Measurements from ENCODE around the gene MROH7.

Gene MROH7

DNA sequence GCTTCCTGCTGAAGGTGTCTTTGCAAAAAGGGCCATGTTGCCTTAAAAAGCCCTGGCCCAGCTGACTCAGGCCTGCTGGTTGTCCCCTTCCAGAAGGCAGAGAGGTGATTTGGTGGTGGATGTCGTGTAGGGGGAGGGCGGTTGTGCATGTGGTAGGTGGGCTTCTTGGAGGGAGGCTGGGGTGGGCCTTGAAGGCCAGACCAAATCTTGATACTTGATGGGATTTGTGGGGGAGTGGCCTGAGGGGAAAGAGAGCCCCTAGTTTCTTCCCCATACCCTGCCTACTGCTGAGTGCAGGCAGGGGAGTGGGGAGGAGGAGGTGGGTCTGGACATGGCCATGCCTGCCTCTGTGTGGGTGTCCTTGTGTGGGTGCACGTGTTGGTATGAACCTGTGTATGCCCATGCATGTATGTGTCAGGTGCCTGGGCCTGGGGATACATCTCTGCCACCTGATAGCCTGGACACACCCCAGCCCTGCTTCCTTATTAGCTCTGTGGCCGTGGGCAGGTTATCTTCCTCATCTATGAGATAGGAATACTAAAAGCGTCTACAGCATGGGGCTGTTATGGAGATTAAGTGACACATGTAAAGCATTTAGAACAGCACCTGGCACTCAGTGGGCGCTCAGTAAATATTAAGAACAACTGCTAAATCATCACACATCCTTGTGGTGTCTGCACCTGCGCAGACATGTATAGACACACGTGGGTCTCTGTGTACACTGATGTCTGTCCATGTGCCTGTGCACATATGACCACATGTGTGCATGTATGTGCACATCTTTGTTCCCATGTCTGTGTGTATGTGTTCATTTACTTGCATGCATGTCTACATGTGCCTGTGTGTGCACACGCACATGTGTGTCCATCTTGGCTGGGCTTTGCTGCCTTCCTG is 35.2 kb upstream of the MROH7 start:
- H3K27ac ChIP-seq: no peak overlapping the region
- TF ChIP-seq, protein P1, sequence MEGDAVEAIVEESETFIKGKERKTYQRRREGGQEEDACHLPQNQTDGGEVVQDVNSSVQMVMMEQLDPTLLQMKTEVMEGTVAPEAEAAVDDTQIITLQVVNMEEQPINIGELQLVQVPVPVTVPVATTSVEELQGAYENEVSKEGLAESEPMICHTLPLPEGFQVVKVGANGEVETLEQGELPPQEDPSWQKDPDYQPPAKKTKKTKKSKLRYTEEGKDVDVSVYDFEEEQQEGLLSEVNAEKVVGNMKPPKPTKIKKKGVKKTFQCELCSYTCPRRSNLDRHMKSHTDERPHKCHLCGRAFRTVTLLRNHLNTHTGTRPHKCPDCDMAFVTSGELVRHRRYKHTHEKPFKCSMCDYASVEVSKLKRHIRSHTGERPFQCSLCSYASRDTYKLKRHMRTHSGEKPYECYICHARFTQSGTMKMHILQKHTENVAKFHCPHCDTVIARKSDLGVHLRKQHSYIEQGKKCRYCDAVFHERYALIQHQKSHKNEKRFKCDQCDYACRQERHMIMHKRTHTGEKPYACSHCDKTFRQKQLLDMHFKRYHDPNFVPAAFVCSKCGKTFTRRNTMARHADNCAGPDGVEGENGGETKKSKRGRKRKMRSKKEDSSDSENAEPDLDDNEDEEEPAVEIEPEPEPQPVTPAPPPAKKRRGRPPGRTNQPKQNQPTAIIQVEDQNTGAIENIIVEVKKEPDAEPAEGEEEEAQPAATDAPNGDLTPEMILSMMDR (conservative IDR thresholded peaks at IDR 0.05): no peak

DNA sequence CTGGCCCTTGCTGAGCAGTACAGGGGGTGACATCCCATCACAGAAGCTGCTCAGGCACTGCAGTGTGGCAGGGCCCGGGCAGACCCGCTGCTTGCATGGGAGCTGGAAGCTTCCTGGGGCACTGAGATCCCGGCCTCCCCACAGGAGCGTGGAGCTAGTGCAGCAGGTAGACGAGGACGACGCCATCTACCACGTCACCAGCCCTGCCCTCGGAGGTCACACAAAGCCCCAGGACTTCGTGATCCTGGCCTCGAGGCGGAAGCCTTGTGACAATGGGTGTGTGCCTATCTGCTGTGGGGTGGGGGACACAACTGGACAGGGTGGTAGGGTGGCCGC is 34.6 kb upstream of the MROH7 start:
- no peak overlapping the region for H3K27ac ChIP-seq
- TF ChIP-seq, protein P1 (conservative IDR thresholded peaks at IDR 0.05): no peak

DNA sequence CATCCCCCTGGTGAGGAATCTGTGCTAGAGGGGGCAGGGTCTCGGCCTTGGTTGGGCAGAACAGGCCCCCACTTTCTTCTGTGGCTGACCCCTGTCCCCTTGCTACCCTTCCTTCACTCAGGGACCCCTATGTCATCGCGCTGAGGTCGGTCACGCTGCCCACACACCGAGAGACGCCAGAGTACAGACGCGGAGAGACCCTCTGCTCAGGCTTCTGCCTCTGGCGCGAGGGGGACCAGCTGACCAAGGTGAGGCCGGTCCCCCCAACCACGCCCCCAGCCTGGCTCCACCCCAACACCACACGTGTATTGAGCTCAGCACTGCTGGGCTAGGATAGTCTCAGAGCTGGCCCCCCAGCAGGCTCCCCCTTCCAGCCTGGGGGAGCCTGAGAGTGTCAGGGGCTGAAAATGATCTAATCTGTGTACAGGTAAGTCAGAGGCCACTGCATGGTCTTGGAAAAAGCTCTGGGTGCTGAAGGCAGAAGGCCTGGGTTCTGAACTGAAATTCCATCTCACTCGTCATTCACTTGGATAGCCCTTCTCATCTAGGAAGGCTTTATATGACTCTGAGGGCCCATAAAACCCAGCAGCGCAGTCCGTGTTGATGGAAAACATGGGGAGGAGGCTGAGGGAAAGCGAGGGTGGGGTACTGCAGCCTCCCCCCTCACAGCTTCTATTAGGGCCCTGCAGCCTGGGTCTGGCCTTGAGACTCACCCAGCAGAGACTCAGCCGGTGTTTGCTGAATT is 33.6 kb upstream of the MROH7 start:
- TF ChIP-seq, protein P1 (conservative IDR thresholded peaks at IDR 0.05): no peak
- H3K27ac ChIP-seq: no peak overlapping the region

DNA sequence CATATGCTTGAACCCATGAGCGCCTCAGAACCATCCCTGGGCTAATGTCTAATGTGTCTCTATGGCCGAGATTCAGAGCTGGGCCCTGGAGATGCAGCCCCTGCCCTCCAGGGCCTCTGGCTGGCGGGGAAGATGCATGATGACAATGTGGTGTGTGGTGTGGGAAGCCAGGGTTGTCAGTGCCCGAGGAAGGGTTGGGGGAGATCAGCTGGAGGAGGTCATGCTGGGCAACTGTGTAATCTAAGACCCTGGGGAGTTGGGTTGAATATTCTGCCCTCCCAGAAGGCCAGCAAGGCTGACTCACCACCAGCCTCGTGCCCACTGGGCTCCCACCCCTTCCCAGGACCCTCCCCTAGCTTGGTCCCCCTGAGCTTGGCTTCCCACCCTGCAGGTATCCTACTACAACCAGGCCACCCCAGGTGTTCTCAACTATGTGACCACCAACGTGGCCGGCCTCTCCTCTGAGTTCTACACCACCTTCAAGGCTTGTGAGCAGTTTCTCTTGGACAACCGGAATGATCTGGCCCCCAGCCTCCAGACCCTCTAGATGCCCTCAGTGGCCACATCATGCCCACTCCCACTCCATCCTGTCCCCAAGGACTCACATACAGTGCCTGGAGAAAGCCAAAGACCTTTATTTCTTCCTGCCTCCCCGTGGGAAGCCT is 32.9 kb upstream of the MROH7 start:
- TF ChIP-seq, protein P1 (conservative IDR thresholded peaks at IDR 0.05): no peak
- H3K27ac ChIP-seq: no peak overlapping the region

DNA sequence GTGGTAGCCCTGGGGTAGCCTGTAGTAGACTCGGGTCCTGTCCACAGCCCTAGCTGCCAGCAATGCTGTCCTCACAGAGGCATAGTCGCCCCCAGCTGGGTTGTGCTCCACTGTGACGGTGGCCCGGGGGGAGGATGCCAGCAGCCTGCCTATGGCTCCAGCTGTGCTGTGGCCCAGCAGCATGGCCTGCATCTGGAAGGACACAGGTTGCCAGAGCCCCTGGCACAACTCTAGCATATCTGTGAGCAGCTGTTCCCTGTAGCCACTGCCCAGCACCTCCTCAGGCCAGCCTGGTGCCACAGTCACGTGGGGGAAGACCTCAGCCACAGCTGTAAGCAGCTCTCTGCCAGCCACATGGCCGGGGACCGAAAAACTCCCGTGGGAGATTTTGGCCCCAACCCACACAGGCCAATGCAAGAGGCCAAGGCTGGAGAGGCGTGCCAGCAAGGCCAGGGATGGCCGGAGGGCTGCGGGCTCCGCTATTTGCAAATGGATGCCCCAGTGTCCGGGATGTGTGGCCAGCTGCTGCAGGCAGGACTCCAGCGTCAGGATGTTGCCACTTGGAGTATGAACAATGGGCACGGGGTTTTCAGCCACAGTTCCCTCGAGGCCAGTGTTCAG is 32.2 kb upstream of the MROH7 start:
- H3K27ac ChIP-seq: no peak overlapping the region
- TF ChIP-seq, protein P1 (conservative IDR thresholded peaks at IDR 0.05): no peak

DNA sequence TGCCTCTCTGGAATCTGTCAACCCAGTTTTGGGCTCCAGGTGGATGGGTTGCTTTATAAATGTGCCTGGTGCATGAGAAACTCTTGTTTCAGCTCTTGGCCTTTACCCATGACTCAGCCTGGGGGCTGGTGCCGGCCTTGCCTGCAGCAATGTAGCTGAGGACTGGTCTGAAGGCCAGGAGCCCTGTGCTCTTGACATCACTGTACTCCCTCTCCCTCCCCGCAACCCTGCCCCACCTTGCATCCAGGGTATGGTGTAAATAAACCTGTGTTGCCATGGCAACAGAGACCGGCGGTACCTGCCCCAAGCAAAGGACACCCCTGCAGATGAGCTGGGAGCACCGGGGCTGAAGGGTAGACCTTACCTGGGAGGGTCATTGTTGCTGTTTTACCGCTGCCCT is 31.5 kb upstream of the MROH7 start:
- H3K27ac ChIP-seq: no peak overlapping the region
- TF ChIP-seq, protein P1 (conservative IDR thresholded peaks at IDR 0.05): no peak

Data from VCaP (cell line).